GM21825 (cell line): ENCODE results near the gene SLCO2B1.
A peak's percentile ranks its signal among the peaks of the same experiment; 100 is the strongest.

Experiments used
- ATAC-seq: cut with Tn5 transposase; IDR thresholded peaks from one replicate; pipeline ENCODE4 v1.9.1; 2021; ENCODE audit warnings: mild to moderate bottlenecking, moderate library complexity; ENCODE audit not compliant: unreplicated experiment

The SLCO2B1 gene

DNA sequence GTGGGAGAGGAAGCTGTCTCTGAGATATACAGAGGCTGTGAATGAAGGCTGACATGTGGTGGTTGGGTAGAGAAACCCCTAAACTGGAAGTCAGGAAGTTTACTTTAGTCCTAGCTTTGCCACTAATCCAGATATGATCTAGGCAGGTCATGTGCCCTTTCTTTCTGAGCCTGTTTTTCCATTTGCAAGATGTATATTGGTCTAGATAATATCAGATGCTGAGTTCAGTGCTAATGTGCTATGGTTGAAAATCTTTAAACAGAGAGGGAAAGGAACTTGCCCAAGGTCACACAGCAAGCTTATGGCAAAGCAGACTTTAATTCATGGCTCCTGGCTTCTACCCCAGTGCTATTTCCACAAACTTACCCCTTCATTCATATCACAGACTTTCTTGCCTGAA, 63.9 kb downstream of the SLCO2B1 start:
- no peak for ATAC-seq

DNA sequence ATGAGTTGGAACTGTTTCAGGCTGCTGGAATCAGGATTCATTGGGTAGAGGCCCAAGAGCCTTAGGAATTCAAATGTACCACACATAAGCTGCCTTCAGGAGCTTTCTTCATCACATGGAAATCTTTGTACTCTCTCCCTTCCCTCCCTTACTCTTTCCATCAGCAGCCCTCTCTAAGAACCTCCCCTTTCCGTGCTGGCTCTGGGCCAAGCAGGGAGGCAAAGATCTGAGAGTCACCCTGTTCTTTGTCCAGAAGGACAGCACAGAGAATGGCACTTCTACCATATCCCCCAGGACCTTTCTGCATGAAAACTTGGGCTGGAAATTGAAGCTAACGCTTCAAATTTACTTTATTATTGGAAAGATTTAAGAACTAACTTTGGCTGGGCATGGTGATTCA, 69.0 kb downstream of the SLCO2B1 start:
- ATAC-seq = no peak

DNA sequence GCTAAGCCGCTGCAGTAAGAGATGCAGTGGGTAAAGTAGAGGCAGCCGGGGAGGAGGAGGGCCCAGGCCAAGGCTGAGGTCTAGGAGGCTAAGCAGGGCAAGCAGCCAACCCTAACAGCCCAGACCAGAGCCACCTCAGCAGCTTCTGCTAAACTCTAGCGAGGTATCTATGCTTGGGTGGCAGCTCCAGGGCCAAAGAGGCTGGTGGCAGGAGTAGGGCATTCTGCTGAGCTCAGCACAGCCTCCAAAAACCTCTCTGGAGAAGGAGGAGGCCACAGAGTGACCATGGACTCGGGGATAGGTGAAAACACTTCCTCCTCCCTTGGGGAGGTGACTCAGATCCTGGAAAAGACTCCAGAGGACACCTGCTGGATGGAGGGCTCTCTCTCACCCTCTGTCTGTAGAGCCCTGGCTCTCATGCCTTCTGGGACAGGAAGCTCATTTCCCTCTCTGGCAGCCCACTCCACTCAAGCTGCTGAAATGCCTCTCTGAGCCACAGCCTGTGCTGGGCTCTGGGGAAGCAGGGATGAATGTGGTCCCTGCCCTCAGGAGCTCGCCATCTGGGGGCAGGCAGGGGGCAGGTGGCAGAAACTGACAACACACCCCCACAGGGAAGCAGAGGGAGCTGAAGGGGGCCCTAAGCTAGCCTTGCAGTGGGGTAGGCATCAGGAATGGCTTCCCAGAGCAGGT, 73.2 kb downstream of the SLCO2B1 start:
- ATAC-seq = no peak

DNA sequence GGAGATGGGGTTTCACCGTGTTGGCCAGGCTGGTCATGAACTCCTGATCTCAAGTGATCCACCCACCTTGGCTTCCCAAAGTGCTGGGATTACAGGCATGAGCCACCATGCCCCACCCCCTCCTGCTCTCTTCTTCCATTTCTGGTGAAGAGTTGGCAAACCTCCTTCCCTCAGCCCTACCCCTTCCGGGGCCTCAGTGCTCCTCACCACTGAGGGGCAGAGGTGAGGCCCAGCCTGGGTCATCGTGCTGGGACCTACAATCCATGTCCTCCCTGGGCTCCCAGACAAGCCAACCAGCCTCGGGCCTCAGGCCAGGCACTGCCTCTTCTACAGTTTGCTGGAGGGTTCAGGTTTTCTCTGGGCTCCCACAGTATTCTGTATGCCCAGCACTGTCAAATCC, 74.9 kb downstream of the SLCO2B1 start:
- no peak for ATAC-seq

DNA sequence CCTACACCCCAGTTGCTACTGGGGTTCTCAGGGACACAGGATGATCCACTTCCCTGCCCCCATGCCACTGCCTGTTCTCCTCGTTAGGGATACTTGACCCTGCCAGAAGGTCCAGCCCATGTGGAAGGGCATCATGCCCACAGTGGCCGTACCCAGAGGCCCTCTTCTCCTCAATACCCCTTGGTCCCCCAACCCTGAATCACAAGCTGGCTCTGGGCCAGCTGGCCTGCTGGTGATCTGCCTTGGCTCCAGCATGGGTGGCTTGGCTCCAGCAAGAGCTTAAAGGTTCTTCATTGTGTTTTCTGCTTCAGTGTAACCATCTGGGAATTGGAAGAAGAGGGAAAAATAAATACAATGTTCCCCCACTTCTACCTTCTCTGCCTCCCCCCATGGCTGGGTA, 78.6 kb downstream of the SLCO2B1 start:
- no peak for ATAC-seq

DNA sequence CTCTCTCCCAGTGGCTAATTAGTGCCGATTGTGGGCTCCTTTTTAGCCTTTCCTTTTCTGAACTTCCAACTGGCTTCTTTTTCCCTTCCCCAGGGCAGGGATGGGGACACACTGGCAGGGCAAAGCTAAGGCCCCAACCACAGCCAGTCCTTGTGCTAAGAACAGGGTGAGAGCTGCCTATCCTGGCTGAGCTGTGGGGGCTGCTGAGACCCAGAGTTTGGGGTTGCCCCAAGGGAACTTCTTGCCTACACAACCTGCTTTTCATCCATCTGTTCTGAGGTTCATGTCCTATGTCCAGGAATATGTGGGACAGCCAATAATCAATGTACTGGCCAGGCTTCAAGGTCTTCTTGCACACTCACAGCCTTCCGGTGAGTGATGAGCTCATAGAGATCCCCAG, 79.7 kb downstream of the SLCO2B1 start:
- no peak for ATAC-seq

DNA sequence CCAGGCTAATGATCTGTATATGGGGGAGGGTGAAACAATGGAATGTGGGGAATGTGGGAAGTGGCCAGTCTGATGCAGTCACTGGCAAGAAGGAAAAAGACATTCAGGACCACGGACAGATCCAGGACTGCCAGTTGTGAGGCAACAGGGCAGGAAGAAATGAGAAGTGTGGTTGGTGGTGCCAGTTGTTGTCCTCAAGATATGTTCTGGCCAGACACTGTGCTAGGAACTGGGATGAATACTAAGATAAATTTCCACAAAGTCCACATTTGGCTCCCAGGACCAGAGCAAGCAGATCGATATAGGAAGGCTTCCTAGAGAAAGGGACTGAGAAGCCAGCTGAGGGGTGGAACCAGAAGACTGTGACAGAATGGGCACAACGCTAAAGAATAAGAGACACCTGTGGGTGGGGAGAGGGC, 82.9 kb downstream of the SLCO2B1 start:
- no peak for ATAC-seq

DNA sequence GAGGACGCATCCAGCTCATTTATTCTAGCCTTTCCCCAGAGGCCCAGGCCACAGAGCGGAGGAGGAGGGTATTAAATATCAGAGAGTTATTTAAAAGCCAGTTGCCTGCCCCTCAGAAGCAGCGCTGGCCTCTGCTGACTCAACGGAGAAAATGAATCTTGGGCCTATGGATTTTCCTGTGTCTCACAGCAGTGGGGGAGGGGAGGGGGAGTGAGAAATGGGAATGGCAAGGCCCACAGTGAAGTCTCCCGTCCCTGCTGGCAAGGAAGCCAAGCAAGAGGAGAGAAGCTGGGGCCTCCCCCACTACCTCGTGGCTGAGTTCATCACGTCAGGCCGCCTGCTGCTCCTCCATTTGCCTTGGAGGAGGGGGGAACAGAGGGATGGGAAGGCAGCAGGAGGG, 85.2 kb downstream of the SLCO2B1 start:
- no peak for ATAC-seq

DNA sequence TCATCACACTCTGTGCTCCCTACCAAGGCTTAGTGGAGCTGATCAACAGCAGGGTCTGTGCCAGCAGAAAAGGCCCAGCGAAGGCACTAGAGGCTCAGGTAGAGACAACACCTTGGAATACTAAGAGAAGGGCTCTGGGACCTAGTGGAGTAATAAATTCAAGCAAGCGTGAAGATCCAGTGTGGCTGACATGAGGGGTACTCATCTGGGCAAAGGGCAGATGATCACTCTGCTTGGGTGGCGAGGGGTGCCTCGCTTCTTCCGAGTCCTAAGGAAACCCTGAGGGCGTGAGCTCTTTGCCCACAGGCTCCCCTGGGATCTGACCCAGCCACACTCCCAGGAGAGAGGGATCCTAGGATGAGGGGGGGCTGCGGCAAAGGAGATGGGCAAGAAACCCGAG, 86.1 kb downstream of the SLCO2B1 start:
- ATAC-seq = no peak

DNA sequence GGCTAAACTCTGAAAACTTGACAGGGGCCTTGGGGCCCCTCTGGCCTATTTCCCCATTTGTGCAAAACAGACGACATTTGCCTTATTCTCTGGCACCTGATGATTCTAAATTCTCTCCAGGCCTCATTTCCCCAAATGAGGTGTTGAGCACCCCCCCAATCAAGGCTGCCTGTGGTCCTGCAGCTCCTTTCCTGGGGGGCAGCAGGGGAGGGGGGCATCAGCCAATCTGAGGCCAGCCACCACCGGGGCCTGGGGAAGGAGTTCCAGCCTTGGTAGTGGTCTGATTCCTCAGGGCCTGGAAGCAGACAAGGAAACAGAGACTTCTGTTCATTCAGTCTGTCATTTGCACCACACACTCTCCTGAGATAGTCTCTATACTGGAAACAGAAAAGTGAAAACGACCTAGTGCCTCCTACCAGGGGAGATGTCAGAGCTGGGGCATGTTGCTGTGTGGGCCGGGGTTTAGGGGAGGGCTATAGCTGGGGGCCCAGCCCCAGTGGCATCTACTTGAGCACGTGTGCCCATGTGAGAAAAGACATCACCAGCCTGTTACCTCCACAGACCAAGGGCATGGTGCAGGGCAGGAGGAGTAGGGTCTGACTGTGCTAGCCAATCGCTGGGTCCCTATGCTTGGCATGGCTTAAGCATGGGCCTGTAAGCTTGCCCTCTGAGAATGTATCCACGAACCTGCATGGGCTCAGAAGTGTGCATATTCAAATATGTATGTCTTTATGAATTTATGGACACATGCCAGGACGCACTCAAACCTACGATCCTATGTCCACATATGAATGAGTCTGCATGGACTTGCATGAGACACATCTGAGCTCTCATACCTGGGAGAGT, 87.9 kb downstream of the SLCO2B1 start:
- no peak for ATAC-seq

DNA sequence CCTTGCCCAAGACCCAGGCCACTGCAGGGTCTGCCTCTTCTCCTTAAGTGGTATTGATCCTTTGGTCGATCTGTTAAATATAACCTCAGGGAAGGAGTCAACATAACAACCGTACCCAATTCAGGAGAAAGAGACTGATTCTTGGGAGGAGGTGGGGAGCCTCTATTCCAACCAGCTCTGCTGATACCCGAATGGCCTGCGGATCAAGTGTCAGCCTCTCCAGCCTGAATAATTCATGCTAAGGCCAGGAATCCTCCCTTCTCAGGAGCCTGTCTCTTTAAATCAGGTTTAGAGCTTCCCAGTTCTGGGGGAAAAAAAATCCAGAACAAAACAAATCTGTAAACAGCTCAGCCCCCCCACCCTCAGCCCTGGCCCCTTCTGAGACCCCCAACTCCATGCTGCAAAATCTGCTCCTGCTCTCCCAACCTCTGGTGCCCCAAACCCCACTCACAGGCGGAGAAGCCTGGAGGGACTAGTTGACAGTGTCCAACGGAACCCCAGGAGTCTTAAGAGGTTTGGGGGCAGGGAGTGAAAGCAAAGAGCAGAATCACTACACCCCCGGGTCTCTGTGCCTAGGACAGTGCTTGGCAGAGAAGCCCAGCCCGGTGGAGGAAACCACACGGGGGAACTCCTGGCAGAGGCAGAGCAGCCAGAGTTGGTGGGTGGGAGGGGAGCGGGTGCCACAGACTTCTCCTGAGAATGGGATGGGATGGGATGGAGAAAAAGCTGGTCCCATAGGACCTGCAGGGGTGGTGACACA, 88.8 kb downstream of the SLCO2B1 start:
- no peak for ATAC-seq

DNA sequence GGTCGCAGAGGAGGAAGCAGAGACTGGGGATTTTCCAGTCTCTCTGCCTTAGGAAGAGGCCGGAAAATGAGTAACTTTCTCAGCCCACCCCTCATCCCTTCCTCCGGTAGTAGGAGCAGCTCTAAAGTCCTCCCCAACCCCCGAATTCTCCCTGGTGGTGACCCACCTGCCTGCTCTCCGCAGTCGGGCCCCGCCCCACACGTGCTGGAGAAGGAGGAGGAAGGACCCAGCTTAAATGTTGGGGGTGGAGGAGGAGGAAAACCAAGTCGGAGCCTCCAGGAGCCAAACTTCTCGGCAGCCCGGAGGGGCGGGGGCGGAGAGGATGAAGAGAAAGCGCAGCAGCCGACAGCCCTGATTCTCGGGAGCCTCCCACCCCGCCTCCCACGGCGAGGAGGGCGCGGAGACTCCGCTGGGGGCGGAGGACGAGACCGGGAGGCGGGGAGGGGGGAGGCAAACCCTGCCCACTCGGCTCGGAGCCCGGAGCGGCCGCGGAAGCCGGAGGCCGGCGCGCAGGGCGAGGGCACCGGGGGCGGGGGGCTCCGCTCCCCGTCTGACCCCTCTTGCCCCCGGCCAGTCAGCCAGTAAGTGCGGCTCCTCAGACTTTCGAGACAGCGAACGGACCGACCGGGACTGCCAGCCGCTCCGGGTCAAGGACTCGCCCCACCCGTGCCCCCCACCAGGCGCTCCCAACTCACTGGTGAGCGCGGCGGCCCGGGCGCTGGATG, 89.6 kb downstream of the SLCO2B1 start, which contains the start of gene TPBGL:
TSS of gene TPBGL (plus strand) at position 464 of the 725 bp plus-strand sequence. CDS start 276 bp downstream, outside the sequence.
- peak; percentile 8 for ATAC-seq

DNA sequence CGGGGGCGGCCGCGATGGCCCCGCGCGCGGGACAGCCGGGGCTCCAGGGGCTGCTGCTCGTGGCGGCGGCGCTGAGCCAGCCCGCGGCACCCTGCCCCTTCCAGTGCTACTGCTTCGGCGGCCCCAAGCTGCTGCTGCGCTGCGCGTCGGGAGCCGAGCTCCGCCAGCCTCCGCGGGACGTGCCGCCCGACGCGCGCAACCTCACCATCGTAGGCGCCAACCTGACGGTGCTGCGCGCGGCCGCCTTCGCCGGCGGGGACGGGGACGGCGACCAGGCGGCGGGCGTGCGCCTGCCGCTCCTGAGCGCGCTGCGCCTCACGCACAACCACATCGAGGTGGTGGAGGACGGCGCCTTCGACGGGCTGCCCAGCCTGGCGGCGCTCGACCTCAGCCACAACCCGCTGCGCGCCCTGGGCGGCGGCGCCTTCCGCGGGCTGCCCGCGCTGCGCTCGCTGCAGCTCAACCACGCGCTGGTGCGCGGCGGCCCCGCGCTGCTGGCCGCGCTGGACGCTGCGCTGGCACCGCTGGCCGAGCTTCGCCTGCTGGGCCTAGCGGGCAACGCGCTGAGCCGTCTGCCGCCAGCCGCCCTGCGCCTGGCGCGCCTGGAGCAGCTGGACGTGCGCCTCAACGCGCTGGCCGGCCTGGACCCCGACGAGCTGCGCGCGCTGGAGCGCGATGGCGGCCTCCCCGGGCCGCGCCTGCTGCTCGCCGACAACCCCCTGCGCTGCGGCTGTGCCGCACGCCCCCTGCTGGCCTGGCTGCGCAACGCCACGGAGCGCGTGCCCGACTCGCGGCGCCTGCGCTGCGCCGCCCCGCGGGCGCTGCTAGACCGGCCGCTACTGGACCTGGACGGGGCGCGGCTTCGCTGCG, 90.4 kb downstream of the SLCO2B1 start:
- ATAC-seq = peak; percentile 80

DNA sequence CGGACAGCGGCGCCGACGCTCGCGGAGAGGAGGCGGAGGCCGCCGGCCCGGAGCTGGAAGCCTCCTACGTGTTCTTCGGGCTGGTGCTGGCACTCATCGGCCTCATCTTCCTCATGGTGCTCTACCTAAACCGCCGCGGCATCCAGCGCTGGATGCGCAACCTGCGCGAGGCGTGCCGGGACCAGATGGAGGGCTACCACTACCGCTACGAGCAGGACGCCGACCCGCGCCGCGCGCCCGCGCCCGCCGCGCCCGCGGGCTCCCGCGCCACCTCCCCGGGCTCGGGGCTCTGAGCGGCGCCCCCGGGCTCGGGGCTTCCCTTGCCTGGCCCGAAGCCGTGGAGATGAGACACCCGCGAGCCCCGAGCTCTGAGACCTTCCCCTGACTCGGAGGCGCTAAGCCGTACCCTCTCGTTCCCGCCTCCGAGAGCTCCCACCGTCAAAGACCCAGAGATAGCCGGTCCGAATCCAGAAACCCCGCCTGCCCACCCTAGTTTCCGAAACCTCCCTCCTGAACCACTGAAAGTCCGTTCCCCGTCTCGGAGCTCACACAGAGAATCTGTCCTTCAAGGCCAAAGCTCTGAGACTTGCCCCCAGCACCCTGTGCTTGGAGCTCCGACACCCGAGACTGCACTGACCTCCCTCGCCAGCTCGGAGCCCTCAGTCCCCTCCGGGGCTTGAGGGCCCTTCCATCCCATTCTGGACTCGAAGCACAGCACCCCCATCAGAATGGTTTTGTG, 91.2 kb downstream of the SLCO2B1 start:
- no peak for ATAC-seq

DNA sequence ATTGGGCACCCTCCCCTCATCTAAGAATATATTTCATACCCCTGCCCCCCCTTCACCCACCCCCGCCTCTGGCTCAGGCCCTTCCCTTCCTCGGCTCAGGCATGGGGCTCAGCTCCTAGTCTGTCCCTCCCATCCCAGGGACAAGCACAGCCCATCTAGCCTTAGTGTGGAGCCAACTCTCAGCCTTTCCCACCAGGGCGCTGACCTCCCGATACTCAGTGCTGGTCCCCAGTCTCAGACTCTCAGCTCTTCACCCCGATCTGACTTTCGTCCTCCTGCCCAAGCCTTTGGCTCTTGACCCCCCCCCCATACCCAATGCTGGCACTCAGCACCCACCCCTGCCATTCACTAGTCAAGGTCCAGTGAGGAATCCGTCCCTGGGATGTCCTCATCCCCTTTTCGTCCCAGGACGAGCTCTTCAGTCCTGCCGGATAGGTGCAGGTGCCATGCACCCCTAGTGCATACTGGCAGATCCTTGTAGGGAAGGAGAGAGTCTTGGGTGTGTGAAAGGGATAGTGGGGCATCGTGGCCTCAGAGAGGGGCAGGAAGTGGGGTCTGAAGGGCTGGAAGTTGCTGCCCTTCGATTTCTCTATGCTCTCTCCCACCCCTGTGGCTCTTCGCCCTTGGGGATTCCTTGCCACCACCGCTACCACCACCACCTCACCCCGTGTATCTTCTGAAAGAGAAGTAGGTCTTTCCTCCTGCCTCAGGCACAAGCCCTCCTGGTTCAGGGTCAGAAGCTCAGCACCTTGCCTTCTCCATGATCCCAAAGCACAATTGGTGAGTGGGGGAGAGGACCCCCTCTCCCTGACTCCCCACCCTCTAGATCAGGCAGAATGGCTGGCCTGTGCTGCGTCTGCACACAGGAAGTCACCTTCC, 92.1 kb downstream of the SLCO2B1 start:
- ATAC-seq = no peak

DNA sequence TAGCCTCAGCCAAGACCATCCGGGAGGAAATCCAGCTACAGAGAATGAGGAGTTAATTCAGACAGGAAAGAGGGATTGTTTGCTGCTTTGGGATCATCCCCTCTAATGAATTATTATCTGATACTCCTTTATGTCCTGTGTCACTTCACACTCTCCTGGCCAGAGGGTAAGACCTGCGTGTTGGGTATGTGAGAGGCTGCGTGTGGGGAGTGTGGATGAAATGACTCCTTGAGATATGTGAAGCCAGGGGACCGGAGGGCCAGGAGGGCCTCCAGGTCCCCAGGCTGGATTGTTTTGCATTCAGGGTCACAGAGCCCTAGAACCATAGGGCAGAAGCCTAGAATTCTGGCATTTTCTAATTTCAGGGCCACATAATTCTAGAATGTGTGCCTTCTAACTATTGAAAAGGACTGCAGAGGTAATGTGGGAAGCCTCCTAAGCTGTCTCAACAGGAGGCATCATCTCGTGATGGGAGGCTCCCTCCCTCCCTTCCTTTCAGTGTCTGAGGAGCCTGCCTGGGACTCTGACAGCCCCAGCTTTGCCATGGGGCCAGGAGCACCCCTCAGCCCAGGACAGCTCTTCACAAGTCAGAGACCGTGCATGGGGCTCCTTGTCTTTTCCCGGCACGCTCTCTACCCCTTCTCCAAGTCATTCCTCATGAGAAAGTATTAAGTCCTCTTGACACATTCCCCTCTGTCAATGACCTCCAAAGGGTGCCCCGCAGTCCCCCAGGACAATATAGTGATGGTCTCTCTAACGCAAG, 93.3 kb downstream of the SLCO2B1 start:
- ATAC-seq = no peak

DNA sequence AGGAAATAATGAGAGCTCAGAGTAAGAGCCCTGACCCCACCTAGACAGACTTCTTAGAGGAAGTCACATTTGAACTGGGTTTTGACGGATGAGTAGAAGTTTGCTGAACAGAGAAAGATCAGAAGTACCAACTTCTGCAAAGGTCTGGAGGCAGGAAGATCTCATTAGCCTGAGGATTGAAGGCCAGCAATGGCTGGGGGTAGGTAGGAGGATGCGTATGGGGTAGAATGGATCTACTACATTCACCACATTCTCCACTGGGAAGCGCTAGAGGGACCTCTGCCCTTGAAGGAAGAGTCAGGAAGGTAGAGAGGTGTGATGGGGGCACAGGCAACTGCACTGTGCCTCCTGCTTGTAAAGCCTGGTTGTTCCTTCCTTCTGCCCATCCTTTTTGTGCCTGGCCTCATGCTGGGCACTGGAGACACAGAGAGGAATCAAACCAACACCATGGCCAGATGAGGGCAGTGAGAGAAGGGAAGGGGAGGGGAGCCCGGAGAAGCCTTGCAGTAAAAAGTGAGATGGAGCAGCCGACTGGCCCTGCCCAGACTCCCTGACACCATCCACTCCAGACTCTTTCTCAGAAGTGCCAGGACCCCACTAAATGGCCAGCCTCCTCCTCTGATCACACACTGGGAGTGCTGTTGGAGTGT, 94.6 kb downstream of the SLCO2B1 start:
- ATAC-seq = no peak
